ENCODE data around the gene B3GALT5. TPM values are rescaled to one million over a fixed set of nuclear protein-coding genes. Genes with fewer than 3 reads are reported as not detected.

B3GALT5 gene
- polyA plus RNA-seq, 1 donor (not counting 4 experiments of a cell fraction or from before 2014, with no cell fraction given) = not detected

GRCh38 chr21:39713905-39714304, 101.2 kb downstream of the B3GALT5 start:
- no peak overlapping the region for H3K4me3 ChIP-seq (ENCODE audit: control insufficient read depth in 2 of 3, extremely low read depth in 1 of 3, insufficient read depth in 2 of 3, low read depth in 1 of 3, low read length in 3 of 3)
- no peaks in the 10 kb centered on the region for H4K20me1 ChIP-seq (ENCODE audit: control insufficient read depth, extremely low read depth, insufficient read depth, low read length)
- H3K27me3 ChIP-seq (ENCODE audit: control insufficient read depth, extremely low read depth, insufficient read depth, low read length) = no peaks in the 10 kb centered on the region
- H3K9ac ChIP-seq (ENCODE audit: control insufficient read depth, extremely low read depth, insufficient read depth, low read length) = no peak overlapping the region
- H3K79me2 ChIP-seq (ENCODE audit: control insufficient read depth, insufficient read depth, low read length) = no peaks in the 10 kb centered on the region
- no peak overlapping the region for H3K4me2 ChIP-seq (ENCODE audit: control insufficient read depth, extremely low read depth, insufficient read depth, low read depth, low read length)
- no peak for FAIRE-seq
- no peaks in the 10 kb centered on the region for H3K4me1 ChIP-seq (ENCODE audit: control insufficient read depth, extremely low read depth, insufficient read depth, low read length)
- TF ChIP-seq, protein P1, sequence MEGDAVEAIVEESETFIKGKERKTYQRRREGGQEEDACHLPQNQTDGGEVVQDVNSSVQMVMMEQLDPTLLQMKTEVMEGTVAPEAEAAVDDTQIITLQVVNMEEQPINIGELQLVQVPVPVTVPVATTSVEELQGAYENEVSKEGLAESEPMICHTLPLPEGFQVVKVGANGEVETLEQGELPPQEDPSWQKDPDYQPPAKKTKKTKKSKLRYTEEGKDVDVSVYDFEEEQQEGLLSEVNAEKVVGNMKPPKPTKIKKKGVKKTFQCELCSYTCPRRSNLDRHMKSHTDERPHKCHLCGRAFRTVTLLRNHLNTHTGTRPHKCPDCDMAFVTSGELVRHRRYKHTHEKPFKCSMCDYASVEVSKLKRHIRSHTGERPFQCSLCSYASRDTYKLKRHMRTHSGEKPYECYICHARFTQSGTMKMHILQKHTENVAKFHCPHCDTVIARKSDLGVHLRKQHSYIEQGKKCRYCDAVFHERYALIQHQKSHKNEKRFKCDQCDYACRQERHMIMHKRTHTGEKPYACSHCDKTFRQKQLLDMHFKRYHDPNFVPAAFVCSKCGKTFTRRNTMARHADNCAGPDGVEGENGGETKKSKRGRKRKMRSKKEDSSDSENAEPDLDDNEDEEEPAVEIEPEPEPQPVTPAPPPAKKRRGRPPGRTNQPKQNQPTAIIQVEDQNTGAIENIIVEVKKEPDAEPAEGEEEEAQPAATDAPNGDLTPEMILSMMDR (optimal IDR thresholded peaks at IDR 0.05 in 1 of 3, IDR thresholded peaks at IDR 0.05 in 1 of 3, conservative IDR thresholded peaks at IDR 0.05 in 1 of 3; ENCODE audit: extremely low read depth in 1 of 3, insufficient read depth in 2 of 3, low read length in 3 of 3) = no peak
- TF ChIP-seq EZH2 (IDR thresholded peaks at IDR 0.05; ENCODE audit: low read length) = no peak
- no peak overlapping the region for H2AFZ ChIP-seq (ENCODE audit: control insufficient read depth, low read length)
- peaks cover 3% of the 10 kb centered on the region for H3K9me3 ChIP-seq (ENCODE audit: control insufficient read depth, low read depth, low read length)
- DNase-seq (ENCODE audit: low read depth, low spot score) = no peak
- no peak overlapping the region for H3K27ac ChIP-seq (ENCODE audit: control insufficient read depth, insufficient read depth, low read length)
- dilution Hi-C loops (cut with MboI; ENCODE audit: extremely low pct_ligation_motif_present, low sequenced_read_pairs) = loop anchor here (25.0 kb wide), 1 partner anchor 202 kb away; no protein-coding TSS in a partner anchor
- no peaks in the 10 kb centered on the region for H3K36me3 ChIP-seq (ENCODE audit: control insufficient read depth in 2 of 2, extremely low read depth in 1 of 2, insufficient read depth in 2 of 2, low read length in 2 of 2)
- no peaks in the 10 kb centered on the region for H3K9me1 ChIP-seq (ENCODE audit: control insufficient read depth, extremely low read depth, insufficient read depth, low read length)

GRCh38 chr21:39714331-39714730, 101.6 kb downstream of the B3GALT5 start:
- Histone ChIP-seq H3K27ac (ENCODE audit: control insufficient read depth, insufficient read depth, low read length) (no peak overlapping the region), H4K20me1 (ENCODE audit: control insufficient read depth, extremely low read depth, insufficient read depth, low read length) (no peaks in the 10 kb centered on the region), H3K9me3 (ENCODE audit: control insufficient read depth, low read depth, low read length) (peaks cover 3% of the 10 kb centered on the region), H3K27me3 (ENCODE audit: control insufficient read depth, extremely low read depth, insufficient read depth, low read length) (no peaks in the 10 kb centered on the region), H3K4me2 (ENCODE audit: control insufficient read depth, extremely low read depth, insufficient read depth, low read depth, low read length) (no peak overlapping the region), H2AFZ (ENCODE audit: control insufficient read depth, low read length) (no peak overlapping the region), H3K36me3 (ENCODE audit: control insufficient read depth in 2 of 2, extremely low read depth in 1 of 2, insufficient read depth in 2 of 2, low read length in 2 of 2) (no peaks in the 10 kb centered on the region), H3K9me1 (ENCODE audit: control insufficient read depth, extremely low read depth, insufficient read depth, low read length) (no peaks in the 10 kb centered on the region), H3K79me2 (ENCODE audit: control insufficient read depth, insufficient read depth, low read length) (no peaks in the 10 kb centered on the region), H3K4me1 (ENCODE audit: control insufficient read depth, extremely low read depth, insufficient read depth, low read length) (no peaks in the 10 kb centered on the region), H3K4me3 (ENCODE audit: control insufficient read depth in 2 of 3, extremely low read depth in 1 of 3, insufficient read depth in 2 of 3, low read depth in 1 of 3, low read length in 3 of 3) (no peak overlapping the region), H3K9ac (ENCODE audit: control insufficient read depth, extremely low read depth, insufficient read depth, low read length) (no peak overlapping the region)
- DNase-seq (ENCODE audit: low read depth, low spot score) = no peak
- TF ChIP-seq EZH2 (IDR thresholded peaks at IDR 0.05; ENCODE audit: low read length) = no peak
- TF ChIP-seq, protein P1 (optimal IDR thresholded peaks at IDR 0.05 in 1 of 3, IDR thresholded peaks at IDR 0.05 in 1 of 3, conservative IDR thresholded peaks at IDR 0.05 in 1 of 3; ENCODE audit: extremely low read depth in 1 of 3, insufficient read depth in 2 of 3, low read length in 3 of 3) = no peak
- no peak for FAIRE-seq
- dilution Hi-C loops (cut with MboI; ENCODE audit: extremely low pct_ligation_motif_present, low sequenced_read_pairs) = loop anchor here (25.0 kb wide), 1 partner anchor 202 kb away; no protein-coding TSS in a partner anchor
